PC-3 (cell line): ENCODE results near the gene ZNF682.

Source experiments
- EZH2 ChIP-seq: fragments of 300-600 bp; sonication (generic); IDR thresholded peaks from one replicate; pipeline ENCODE4 v1.6.1; 2017; ENCODE audit warnings: antibody characterized with exemption, mild to moderate bottlenecking, low read length; ENCODE audit not compliant: unreplicated experiment
- EZH2phosphoT487 ChIP-seq: fragments of 300-600 bp; sonication (generic); IDR thresholded peaks from 2 replicates; pipeline ENCODE4 v1.6.1; 2018; ENCODE audit warnings: mild to moderate bottlenecking, antibody characterized with exemption, low read length, borderline replicate concordance
- TF ChIP-seq, protein P1 (sequence below): fragments of 300-600 bp; sonication (generic); conservative IDR thresholded peaks from 2 replicates; pipeline ENCODE4 v1.5.1; 2017; ENCODE audit warnings: antibody characterized with exemption, low read depth, mild to moderate bottlenecking, low read length

DNA sequence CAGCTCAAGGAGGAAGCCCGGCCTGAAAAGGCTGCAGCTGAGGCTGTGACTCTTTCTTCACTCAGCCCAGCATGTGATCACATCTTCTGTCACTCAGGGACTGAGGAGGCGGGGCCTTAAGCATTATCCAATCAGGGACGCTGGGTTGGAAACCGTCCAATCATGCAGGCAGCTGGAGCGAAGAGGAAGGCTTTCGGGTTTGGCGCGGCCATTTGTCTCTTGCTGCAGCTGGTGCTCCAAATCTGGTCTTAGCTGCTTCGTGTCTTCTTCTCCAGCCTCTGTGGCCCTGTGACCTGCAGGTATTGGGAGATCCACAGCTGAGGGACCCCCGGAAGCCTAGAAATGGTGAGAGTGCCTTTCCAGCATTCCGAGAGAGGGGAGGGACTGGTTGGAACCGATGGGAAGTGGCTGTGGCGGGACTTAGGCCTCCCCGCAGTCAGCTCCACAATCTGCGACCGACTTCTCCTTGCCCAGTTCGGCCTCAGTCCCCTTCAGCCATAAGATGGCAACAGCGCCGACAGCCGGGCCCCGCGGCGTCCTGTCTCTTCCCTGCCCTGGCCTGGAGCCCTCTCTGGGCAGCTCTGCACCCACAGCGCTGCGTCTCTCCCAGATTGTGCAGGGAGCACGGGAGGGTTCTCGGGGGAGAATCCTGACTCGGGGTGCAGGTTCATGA lies 38.6 kb upstream of the ZNF682 start, which contains the start of gene ZNF90:
- TF ChIP-seq, protein P1, sequence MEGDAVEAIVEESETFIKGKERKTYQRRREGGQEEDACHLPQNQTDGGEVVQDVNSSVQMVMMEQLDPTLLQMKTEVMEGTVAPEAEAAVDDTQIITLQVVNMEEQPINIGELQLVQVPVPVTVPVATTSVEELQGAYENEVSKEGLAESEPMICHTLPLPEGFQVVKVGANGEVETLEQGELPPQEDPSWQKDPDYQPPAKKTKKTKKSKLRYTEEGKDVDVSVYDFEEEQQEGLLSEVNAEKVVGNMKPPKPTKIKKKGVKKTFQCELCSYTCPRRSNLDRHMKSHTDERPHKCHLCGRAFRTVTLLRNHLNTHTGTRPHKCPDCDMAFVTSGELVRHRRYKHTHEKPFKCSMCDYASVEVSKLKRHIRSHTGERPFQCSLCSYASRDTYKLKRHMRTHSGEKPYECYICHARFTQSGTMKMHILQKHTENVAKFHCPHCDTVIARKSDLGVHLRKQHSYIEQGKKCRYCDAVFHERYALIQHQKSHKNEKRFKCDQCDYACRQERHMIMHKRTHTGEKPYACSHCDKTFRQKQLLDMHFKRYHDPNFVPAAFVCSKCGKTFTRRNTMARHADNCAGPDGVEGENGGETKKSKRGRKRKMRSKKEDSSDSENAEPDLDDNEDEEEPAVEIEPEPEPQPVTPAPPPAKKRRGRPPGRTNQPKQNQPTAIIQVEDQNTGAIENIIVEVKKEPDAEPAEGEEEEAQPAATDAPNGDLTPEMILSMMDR = no peak
- TF ChIP-seq EZH2 (no peak), EZH2phosphoT487 (no peak)
